ENCODE measurements around the gene DYNC1I1.

DNA sequence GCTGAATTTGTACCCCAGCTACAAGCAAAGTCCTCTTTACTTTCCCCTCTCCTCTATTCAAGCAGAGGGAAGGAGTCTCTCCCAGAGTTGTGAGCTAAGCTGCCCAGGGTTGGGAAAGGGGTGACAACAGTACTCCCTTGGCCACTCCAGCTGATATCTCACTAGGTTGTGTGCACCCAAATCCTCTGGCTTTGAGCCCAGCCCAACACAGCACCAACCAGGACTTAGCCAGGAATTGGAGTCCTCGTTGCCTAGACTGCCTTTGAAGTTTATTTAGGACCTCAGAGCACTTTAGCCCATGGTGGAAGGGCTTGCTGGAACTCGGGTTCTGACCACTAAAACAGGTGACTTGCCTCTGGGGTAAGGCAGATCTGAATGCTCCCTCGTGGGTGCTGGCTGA lies 35.7 kb upstream of the DYNC1I1 start:
- TF ChIP-seq EZH2 (IDR thresholded peaks at IDR 0.05; ENCODE audit: low read depth): no peak
- TF ChIP-seq, protein P1, sequence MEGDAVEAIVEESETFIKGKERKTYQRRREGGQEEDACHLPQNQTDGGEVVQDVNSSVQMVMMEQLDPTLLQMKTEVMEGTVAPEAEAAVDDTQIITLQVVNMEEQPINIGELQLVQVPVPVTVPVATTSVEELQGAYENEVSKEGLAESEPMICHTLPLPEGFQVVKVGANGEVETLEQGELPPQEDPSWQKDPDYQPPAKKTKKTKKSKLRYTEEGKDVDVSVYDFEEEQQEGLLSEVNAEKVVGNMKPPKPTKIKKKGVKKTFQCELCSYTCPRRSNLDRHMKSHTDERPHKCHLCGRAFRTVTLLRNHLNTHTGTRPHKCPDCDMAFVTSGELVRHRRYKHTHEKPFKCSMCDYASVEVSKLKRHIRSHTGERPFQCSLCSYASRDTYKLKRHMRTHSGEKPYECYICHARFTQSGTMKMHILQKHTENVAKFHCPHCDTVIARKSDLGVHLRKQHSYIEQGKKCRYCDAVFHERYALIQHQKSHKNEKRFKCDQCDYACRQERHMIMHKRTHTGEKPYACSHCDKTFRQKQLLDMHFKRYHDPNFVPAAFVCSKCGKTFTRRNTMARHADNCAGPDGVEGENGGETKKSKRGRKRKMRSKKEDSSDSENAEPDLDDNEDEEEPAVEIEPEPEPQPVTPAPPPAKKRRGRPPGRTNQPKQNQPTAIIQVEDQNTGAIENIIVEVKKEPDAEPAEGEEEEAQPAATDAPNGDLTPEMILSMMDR (conservative IDR thresholded peaks at IDR 0.05): no peak
